Measurements from ENCODE around the gene CABLES2. TPM values are rescaled to one million over a fixed set of nuclear protein-coding genes. Genes with fewer than 3 reads are reported as not detected.
A peak's percentile ranks its signal among the peaks of the same experiment; 100 is the strongest.

Gene CABLES2
- total and polyA plus RNA-seq, 10 of the 15 experiments (the other 5 are each of a cell fraction or from before 2014, with no cell fraction given): 2.2 to 14.9 (median 5.3) TPM

DNA sequence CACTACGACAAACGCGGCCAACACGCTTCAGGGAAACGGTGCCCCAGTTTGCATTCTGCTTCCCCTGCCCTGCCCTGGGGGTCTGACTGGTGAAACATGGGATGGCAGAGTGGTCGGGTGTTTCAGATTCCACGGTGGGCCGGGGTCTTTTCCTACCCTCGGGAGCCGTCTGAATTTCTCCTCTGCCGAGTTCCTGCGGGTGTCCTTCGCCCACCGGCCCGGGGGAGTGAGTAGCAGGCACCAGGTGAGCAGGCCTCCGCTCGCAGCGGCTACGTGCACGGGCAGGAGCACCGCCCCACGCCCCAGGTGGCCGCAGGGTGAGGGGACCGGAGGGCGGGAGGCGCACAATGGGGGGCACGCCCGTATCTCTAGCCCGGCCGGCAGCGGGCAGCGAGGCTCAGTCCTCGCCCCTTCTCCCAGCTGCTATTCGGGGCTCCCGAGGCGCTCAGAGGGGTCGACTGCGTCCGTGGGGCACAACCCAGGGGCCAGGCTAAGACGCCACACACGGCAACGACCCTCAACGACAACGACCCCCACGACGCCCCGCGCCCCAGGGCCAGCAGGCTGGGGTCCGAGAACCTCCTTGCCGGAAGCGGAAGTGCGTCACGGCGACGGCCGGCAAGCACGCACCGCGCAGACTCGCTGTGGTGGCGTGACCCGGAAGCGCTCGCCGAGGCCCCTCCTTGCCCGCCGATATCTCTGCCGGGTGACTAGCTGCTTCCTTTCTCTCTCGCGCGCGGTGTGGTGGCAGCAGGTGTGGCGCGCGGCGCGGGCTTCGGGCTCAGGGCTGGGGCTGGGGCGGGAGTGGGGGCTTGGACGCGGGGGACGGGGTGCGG lies 20.5 kb downstream of the CABLES2 start, which contains the start of gene RPS21 (continued):
- TF ChIP-seq GABPA (IDR thresholded peaks at IDR 0.05; ENCODE audit: low read depth) (peak; percentile 95), MEF2B (IDR thresholded peaks at IDR 0.05; ENCODE audit: partially characterized antibody, poor library complexity, severe bottlenecking) (peak; percentile 29), RBBP5 (conservative IDR thresholded peaks at IDR 0.05) (no peak), ZBED1 (IDR thresholded peaks at IDR 0.05; ENCODE audit: borderline replicate concordance) (no peak), SIN3A (IDR thresholded peaks at IDR 0.05; ENCODE audit: low read depth, low read length) (0 out of 2 replicates have a peak, but pooled peaks have one; percentile 83), CREB1 (IDR thresholded peaks at IDR 0.05; ENCODE audit: low read depth) (peak; percentile 86), KLF5 (IDR thresholded peaks at IDR 0.05; ENCODE audit: partially characterized antibody) (peak; percentile 80), RELA (IDR thresholded peaks at IDR 0.05; ENCODE audit: borderline replicate concordance, partially characterized antibody) (peak; percentile 44), NFIC (IDR thresholded peaks at IDR 0.05; ENCODE audit: low read depth, low read length) (no peak), NR2C2 (IDR thresholded peaks at IDR 0.05; ENCODE audit: borderline replicate concordance, control insufficient read depth, insufficient read length, low read depth) (peak; percentile 92), CHD1 (IDR thresholded peaks at IDR 0.05; ENCODE audit: low read depth, low read length) (no peak), TAF1 (IDR thresholded peaks at IDR 0.05; ENCODE audit: borderline replicate concordance, low read depth, low read length) (peak; percentile 93), TCF12 (IDR thresholded peaks at IDR 0.05; ENCODE audit: low read depth, low read length) (peak; percentile 80), GATAD2B (conservative IDR thresholded peaks at IDR 0.05; ENCODE audit: low read depth) (peak; percentile 60; the same call in 1 of the 2 replicates), SREBF1 (IDR thresholded peaks at IDR 0.05; ENCODE audit: low read length) (peak; percentile 58), WRNIP1 (IDR thresholded peaks at IDR 0.05; ENCODE audit: borderline replicate concordance, low read depth, low read length) (no peak), HCFC1 (IDR thresholded peaks at IDR 0.05; ENCODE audit: low read length) (peak; percentile 80), SMARCA5 (IDR thresholded peaks at IDR 0.05) (no peak), TCF7 (IDR thresholded peaks at IDR 0.05; ENCODE audit: borderline replicate concordance) (no peak), NFYB (IDR thresholded peaks at IDR 0.05; ENCODE audit: insufficient read depth, low read depth, low read length) (no peak), SRF (IDR thresholded peaks at IDR 0.05; ENCODE audit: low read depth in 2 of 2, low read length in 2 of 2) (0 out of 4 replicates have a peak, but pooled peaks of 1 of the 2 experiments have one; percentile 48), SP1 (IDR thresholded peaks at IDR 0.05; ENCODE audit: low read depth, low read length) (peak; percentile 58), DPF2 (IDR thresholded peaks at IDR 0.05) (peak; percentile 57), RB1 (IDR thresholded peaks at IDR 0.05; ENCODE audit: borderline replicate concordance) (0 out of 2 replicates have a peak, but pooled peaks have one; percentile 49), CEBPB (IDR thresholded peaks at IDR 0.05; ENCODE audit: borderline replicate concordance in 1 of 2, low read depth in 2 of 2, low read length in 2 of 2) (no peak)
- TF ChIP-seq, protein P1, sequence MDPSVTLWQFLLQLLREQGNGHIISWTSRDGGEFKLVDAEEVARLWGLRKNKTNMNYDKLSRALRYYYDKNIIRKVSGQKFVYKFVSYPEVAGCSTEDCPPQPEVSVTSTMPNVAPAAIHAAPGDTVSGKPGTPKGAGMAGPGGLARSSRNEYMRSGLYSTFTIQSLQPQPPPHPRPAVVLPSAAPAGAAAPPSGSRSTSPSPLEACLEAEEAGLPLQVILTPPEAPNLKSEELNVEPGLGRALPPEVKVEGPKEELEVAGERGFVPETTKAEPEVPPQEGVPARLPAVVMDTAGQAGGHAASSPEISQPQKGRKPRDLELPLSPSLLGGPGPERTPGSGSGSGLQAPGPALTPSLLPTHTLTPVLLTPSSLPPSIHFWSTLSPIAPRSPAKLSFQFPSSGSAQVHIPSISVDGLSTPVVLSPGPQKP (IDR thresholded peaks at IDR 0.05; ENCODE audit: low read depth, low read length): peak; percentile 74
- TF ChIP-seq, protein P2, sequence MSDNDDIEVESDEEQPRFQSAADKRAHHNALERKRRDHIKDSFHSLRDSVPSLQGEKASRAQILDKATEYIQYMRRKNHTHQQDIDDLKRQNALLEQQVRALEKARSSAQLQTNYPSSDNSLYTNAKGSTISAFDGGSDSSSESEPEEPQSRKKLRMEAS (IDR thresholded peaks at IDR 0.05; ENCODE audit: low read depth, low read length): peak; percentile 61
- TF ChIP-seq, protein P3, sequence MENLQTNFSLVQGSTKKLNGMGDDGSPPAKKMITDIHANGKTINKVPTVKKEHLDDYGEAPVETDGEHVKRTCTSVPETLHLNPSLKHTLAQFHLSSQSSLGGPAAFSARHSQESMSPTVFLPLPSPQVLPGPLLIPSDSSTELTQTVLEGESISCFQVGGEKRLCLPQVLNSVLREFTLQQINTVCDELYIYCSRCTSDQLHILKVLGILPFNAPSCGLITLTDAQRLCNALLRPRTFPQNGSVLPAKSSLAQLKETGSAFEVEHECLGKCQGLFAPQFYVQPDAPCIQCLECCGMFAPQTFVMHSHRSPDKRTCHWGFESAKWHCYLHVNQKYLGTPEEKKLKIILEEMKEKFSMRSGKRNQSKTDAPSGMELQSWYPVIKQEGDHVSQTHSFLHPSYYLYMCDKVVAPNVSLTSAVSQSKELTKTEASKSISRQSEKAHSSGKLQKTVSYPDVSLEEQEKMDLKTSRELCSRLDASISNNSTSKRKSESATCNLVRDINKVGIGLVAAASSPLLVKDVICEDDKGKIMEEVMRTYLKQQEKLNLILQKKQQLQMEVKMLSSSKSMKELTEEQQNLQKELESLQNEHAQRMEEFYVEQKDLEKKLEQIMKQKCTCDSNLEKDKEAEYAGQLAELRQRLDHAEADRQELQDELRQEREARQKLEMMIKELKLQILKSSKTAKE (IDR thresholded peaks at IDR 0.05; ENCODE audit: low read depth, poor library complexity, severe bottlenecking): no peak
